Uterus (tissue), 2 donors: ENCODE data around the gene PAPSS2.

ENCODE experiments used
- POLR2A ChIP-seq, 2 donors: fragments of 450-650 bp; IDR thresholded peaks; one replicate each; pipeline ENCODE4 v1.6.1; 2016; ENCODE audit warnings: antibody characterized with exemption in 2 of 2, mild to moderate bottlenecking in 1 of 2, moderate library complexity in 1 of 2
- TF ChIP-seq, protein P1 (sequence below), 4 experiments: fragments of 200-600 bp in 2 of 4; fragments of 450-650 bp in 2 of 4; sonication (generic) in 2 of 4; IDR thresholded peaks; one replicate each; pipeline ENCODE4 v1.5.1; 2016 to 2019; ENCODE audit warnings: antibody characterized with exemption in 4 of 4, mild to moderate bottlenecking in 2 of 4, moderate library complexity in 1 of 4

- TF ChIP-seq, protein P1, sequence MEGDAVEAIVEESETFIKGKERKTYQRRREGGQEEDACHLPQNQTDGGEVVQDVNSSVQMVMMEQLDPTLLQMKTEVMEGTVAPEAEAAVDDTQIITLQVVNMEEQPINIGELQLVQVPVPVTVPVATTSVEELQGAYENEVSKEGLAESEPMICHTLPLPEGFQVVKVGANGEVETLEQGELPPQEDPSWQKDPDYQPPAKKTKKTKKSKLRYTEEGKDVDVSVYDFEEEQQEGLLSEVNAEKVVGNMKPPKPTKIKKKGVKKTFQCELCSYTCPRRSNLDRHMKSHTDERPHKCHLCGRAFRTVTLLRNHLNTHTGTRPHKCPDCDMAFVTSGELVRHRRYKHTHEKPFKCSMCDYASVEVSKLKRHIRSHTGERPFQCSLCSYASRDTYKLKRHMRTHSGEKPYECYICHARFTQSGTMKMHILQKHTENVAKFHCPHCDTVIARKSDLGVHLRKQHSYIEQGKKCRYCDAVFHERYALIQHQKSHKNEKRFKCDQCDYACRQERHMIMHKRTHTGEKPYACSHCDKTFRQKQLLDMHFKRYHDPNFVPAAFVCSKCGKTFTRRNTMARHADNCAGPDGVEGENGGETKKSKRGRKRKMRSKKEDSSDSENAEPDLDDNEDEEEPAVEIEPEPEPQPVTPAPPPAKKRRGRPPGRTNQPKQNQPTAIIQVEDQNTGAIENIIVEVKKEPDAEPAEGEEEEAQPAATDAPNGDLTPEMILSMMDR (IDR thresholded peaks at IDR 0.05), result no peak
- TF ChIP-seq POLR2A (IDR thresholded peaks at IDR 0.05), result no peak
Measured at GRCh38 chr10:87640043-87640442, 19.6 kb upstream of the PAPSS2 start.
